ENCODE data around the gene FBXW9. TPM values are rescaled to one million over a fixed set of nuclear protein-coding genes. Genes with fewer than 3 reads are reported as not detected.
"Not testable (repeated sequence)": the region's sequence is repeated elsewhere in the genome, so short reads cannot be mapped to it uniquely, and the experiment has no call there.

The FBXW9 gene
- total RNA-seq, 1 donor from 2014 or later = 14.8 TPM

GRCh38 chr19:12715929-12716328, 19.5 kb upstream of the FBXW9 start:
- no peak for DNase-seq (ENCODE audit: low read depth, low spot score)

GRCh38 chr19:12715102-12715501, 18.7 kb upstream of the FBXW9 start:
- no peak for DNase-seq (ENCODE audit: low read depth, low spot score)

DNA sequence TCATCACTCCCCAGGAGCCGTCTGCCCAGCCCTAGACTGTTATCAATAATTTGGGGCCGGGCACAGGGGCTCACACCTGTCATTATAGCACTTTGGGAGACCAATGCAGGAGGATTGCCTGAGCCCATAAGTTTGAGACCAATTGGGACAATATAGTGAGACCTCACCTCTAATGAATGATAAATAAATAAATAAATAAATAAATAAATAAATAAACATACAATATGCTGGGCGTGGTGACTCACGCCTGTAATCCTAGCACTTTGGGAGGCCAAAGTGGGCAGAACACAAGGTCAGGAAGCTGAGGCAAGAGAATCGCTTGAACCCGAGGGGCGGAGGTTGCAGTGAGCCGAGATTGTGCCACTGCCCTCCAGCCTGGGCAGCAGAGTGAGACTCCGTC, 16.9 kb upstream of the FBXW9 start:
- not testable (repeated sequence) for DNase-seq (ENCODE audit: low read depth, low spot score)

GRCh38 chr19:12712077-12712476, 15.6 kb upstream of the FBXW9 start:
- not testable (repeated sequence) for DNase-seq (ENCODE audit: low read depth, low spot score)

DNA sequence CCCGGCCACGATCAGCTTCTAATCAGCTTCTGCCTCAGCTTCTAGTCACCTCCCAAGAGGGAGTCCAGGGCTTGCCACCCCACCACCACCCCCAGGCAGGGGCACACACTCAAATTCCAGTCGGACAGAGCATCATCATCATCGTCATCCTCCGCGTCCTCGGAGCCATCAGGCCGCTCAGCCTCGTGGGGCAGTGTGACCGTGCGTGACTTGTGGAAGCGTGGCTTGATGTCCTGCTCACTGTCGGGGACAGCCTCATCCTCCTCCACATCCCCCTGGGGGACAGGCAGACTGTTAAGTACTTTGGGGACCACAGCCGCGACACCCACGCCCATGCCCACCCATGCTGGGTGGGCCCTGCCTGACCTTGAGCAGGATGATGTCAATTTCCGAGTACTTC, 14.8 kb upstream of the FBXW9 start:
- DNase-seq (ENCODE audit: low read depth, low spot score) = no peak

GRCh38 chr19:12708641-12709040, 12.2 kb upstream of the FBXW9 start:
- DNase-seq (ENCODE audit: low read depth, low spot score) = no peak

- DNase-seq (ENCODE audit: low read depth, low spot score) = no peak
These were observed 9.9 kb upstream of the FBXW9 start for GRCh38 chr19:12706332-12706718.

- no peak for DNase-seq (ENCODE audit: low read depth, low spot score)
These were observed 9.4 kb upstream of the FBXW9 start for GRCh38 chr19:12705654-12706331.

- no peak for DNase-seq (ENCODE audit: low read depth, low spot score)
These were observed 8.7 kb upstream of the FBXW9 start for GRCh38 chr19:12705169-12705568.

- no peak for DNase-seq (ENCODE audit: low read depth, low spot score)
These were observed 6.6 kb upstream of the FBXW9 start for GRCh38 chr19:12703046-12703445.

DNA sequence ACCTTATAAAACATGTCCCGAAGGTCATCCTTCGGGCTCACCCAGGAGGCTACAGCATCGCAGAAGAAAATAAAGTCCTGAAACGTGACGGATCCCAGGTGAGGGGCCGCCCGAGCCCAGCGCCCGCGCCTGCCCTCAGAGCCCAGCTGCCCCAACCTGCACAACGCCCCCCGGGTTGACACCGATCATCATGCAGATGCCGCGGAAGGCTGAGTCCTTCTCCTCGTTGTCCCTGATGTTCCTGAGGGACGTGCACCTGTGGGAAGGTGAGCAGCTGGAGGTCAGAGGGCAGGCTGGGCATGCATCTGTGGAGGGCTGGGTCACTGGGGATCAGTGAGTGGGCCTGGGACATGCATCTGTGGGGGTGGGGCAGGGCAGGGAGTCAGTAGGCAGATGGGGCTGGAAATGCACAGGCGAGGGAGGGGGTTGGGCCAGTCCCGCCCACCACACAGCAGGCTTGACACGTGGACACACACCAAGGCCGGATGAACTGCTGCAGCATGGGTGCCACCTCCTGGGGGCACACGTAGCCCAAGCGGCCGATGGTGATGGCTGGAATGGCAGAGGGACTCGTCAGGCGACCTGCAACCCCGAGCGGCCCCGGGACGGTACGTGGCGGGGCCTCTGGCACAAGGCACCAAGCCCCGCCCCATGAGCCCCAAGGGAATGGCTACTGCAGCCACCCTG, 5.3 kb upstream of the FBXW9 start:
- DNase-seq (ENCODE audit: low read depth, low spot score) = no peak

GRCh38 chr19:12698138-12698537, 1.7 kb upstream of the FBXW9 start:
- no peak for DNase-seq (ENCODE audit: low read depth, low spot score)

- not testable (repeated sequence) for DNase-seq (ENCODE audit: low read depth, low spot score)
These were observed 994 bp upstream of the FBXW9 start for GRCh38 chr19:12697425-12697824.

GRCh38 chr19:12695997-12696365, 450 bp downstream of the FBXW9 start:
- DNase-seq (ENCODE audit: low read depth, low spot score) = no peak

- DNase-seq (ENCODE audit: low read depth, low spot score) = no peak
These were observed 917 bp downstream of the FBXW9 start for GRCh38 chr19:12695514-12695913.

DNA sequence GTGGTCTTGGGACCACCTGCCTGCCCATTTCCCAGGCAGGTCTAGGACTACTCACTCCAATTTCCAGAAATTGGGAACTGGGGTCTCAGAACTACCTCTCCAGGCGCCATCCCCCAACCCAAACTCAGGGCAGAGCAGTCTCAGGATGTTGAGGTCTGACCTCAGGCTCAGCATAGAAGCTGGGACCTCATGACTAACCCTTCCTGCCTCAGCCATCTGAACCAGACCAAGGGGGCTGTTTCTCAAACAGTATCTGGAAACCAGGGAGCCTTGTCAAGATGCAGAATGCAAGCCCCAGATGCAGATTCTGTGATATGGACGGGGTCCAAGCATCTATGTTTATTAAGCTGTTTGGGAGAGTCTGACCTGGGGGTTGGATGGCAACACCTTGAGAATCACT, 1.3 kb downstream of the FBXW9 start:
- no peak for DNase-seq (ENCODE audit: low read depth, low spot score)

- DNase-seq (ENCODE audit: low read depth, low spot score) = no peak
These were observed 1.8 kb downstream of the FBXW9 start for GRCh38 chr19:12694641-12695040.

DNA sequence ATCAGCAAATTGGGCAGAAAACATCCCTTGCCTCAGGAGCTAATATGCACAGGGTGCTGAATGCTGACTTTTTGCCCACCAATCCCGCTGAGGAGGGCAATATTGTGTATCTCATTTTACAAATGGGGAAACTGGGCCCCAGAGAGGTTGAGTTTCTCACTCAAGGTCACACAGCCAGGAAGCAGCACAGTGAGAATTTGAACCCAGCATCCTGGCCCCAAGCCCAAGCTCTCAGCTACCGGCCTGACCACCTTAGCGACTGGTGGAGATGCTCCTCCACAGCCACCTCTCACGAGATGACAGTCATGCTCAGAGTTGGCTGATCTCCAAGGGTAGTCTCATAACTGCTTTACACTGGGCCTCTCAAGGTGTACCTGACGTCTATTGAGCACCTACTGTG, 3.5 kb downstream of the FBXW9 start:
- no peak for DNase-seq (ENCODE audit: low read depth, low spot score)

DNA sequence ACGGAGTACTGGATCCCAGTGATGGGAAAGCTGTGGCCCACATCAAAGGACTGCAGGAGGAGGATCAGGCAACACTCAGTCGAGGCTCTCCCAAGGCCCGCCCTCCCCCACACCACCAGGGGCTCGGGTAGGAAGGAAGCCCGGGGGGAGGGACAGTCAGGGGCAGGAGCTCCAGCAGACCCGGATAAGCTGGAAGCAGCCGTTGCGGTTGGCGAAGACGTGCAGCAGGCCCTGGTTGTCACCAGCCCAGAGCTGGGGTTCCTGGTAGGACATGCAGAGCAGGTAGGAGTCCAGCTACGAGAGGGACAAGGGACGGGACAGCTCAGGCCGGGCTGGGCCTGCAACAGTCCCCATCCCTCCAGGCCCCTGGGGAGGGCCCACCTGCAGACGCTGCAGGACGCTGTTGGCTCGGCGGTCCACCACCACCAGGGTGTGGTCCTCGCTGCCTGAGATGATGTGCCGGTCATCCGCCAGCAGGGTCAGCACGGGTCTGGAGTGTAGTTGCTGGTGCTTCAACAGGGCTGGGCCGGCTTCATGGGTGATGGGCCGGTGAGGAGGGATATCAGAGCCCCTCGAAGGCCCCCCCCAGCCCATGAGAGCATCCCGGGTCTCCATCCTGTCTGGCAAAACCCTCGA, 6.7 kb downstream of the FBXW9 start:
- no peak for DNase-seq (ENCODE audit: low read depth, low spot score)

GRCh38 chr19:12689012-12689411, 7.4 kb downstream of the FBXW9 start:
- no peak for DNase-seq (ENCODE audit: low read depth, low spot score)

- no peak for DNase-seq (ENCODE audit: low read depth, low spot score)
These were observed 8.8 kb downstream of the FBXW9 start, which contains the start of gene GNG14 for GRCh38 chr19:12687496-12688196. Gene GNG14 (plus strand): TSS chr19:12687998. CDS start chr19:12688049, 51 bp downstream.

GRCh38 chr19:12685831-12686230, 10.6 kb downstream of the FBXW9 start:
- no peak for DNase-seq (ENCODE audit: low read depth, low spot score)

All from pulmonary artery endothelial cell (primary cell).